ENCODE measurements around the gene MCCC1.

MCCC1 gene

DNA sequence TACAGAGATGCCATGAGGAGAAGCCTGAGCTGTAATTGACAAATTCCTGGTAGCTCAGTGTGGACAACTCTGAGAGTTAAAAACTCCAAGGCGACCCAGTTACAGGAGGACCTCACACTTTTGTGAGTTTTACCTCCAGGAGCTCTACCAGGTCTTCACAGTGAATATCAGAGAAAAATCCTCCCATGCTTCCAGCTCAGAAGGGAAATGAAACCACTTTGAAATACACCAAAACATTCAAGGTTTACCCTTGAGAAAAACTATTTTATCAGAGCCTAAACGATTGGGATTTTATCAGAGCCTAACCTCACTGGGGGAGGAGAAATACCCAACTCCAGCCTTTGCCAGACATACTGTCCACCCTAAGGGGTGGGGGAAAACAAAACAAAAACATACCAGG is 52.4 kb downstream of the MCCC1 start:
- Mint-ChIP-seq H3K27me3 (no peaks in the 10 kb centered on the region), H3K36me3 (ENCODE audit: low read depth) (peaks cover 40% of the 10 kb centered on the region), H3K9me3 (no peaks in the 10 kb centered on the region), H3K27ac (no peak overlapping the region), H3K4me3 (no peak overlapping the region), H3K4me1 (no peaks in the 10 kb centered on the region)
- DNase-seq (no peak), ATAC-seq (no peak)

DNA sequence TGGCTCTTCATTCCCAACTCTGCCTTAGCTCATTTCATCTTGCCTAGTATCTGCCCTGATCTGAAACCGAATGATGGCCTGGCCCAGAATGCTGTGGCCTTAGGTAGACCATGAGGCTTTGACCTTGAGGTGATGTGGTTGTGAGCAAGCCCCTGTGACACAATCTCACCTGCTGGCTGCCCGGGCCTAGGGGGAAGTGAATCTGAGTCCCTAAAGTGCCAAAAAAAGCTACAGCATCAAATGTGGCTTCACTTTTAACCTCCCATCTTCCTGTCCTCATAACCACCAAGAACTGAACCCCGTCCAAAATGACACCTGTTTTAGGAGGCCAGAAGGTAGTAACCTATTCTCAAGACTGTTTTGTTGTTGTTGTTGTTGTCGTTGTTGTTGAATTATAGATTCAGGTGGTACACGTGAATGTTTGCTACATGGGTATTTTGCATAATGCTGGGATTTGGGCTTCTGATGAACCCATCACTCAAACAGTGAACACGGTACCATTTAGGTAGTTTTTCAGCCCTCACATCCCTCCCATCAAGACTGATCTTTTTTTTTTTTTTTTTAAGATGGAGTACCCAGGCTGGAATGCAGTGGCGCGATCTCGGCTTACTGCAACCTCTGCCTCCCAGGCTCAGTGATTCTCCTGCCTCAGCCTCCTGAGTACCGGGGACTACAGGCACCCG is 54.6 kb downstream of the MCCC1 start:
- DNase-seq (no peak), ATAC-seq (no peak)
- H3K9me3 Mint-ChIP-seq = no peaks in the 10 kb centered on the region
- H3K27ac Mint-ChIP-seq = no peak overlapping the region
- peaks cover 30% of the 10 kb centered on the region for H3K36me3 Mint-ChIP-seq (ENCODE audit: low read depth)
- no peak overlapping the region for H3K4me3 Mint-ChIP-seq
- no peaks in the 10 kb centered on the region for H3K4me1 Mint-ChIP-seq
- H3K27me3 Mint-ChIP-seq = no peaks in the 10 kb centered on the region

DNA sequence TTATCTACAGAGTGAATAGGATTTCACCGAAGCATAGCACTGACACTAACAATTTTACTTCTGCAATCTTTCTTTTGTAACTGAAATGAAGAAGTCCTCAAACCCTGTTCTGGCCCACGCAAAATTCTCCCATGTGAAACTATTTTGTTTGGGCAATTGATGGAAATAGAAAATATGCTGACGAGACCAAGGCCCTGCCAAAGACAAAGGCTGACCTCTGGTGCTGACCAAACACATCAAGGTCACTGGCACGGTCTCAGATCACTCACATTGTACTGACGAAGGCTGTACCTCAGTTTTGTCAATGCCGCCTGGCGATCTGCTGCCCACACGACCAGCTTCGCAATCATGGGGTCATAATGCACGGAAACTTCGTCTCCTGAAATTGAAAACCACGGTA is 60.5 kb downstream of the MCCC1 start:
- peaks cover 47% of the 10 kb centered on the region for H3K36me3 Mint-ChIP-seq (ENCODE audit: low read depth)
- no peaks in the 10 kb centered on the region for H3K9me3 Mint-ChIP-seq
- no peak for ATAC-seq
- no peaks in the 10 kb centered on the region for H3K4me1 Mint-ChIP-seq
- DNase-seq = no peak
- H3K4me3 Mint-ChIP-seq = no peak overlapping the region
- no peaks in the 10 kb centered on the region for H3K27me3 Mint-ChIP-seq
- H3K27ac Mint-ChIP-seq = no peak overlapping the region

DNA sequence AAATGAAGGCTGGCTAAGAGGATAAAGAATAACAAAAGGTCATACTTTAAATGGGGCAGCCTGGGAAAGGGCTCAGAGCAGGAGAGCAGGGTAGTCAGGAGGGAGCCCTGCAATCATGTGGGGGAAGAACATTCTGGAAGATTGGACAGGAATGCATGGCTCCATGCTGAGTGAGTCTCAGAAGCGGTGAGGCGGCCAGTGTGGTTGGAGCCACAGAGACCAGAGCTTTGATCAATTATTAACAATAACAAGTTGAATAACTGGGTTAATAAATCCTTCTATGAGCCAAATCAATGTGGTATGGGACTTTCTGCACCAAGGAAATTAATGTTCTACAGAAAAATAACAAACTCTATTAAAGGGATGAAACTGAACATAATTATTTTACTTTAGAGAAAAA is 61.1 kb downstream of the MCCC1 start:
- no peak for ATAC-seq
- Mint-ChIP-seq H3K4me3 (no peak overlapping the region), H3K27me3 (no peaks in the 10 kb centered on the region), H3K4me1 (no peaks in the 10 kb centered on the region), H3K9me3 (no peaks in the 10 kb centered on the region), H3K36me3 (ENCODE audit: low read depth) (peaks cover 44% of the 10 kb centered on the region), H3K27ac (no peak overlapping the region)
- DNase-seq = no peak

DNA sequence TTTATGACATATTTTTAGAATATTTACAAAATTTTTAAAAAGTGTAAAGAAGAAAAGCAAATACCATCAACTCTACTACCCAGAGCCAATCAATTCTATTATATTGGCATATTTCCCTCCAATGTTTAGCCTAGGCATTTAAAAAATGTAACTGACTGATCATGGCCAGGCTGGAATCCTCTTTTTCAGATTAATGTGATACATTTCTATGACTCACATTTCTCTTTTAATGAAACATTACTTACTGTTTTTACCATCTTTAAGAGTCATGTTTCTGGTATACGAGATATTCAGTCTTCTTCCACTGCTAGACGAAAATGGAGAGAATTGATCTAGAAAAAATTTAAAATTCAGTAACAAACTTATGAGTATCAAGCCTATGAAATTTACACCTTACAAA is 65.5 kb downstream of the MCCC1 start:
- Mint-ChIP-seq H3K36me3 (ENCODE audit: low read depth) (peaks cover 48% of the 10 kb centered on the region), H3K4me3 (no peak overlapping the region), H3K27me3 (no peaks in the 10 kb centered on the region), H3K27ac (no peak overlapping the region), H3K4me1 (no peaks in the 10 kb centered on the region), H3K9me3 (no peaks in the 10 kb centered on the region)
- no peak for DNase-seq
- no peak for ATAC-seq

DNA sequence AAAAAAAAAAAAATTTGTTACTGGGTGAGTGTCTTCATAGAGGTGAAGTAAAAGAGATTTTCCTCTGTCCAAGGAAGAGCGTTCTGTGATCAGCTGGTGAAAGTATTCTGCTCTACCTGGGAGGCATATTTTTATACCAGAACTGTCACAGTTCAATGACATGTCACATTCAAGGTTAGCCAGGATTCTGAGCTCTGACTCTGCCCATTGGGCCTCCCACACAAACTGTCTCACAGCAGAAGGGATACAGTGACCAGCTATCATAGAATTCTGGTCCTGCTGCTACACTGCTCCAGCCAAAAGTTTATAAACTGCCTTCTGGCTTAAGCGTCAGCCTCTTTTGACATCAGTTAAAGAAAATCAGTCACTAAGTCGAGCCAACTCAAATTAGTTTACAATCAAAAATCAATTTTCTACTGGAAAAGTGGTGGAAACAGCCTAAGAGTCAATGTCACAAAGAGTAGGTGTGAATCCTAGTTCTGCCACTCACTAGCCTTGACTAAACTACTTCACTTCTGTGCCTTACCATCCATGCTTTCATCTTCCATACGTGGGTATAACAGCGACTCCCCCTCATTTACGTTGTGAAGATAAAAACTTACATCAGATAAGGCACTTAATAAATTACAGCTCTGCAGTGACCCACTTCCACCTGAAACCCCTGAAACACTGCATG is 66.3 kb downstream of the MCCC1 start:
- no peak for DNase-seq
- Mint-ChIP-seq H3K4me1 (no peaks in the 10 kb centered on the region), H3K27ac (no peak overlapping the region), H3K27me3 (no peaks in the 10 kb centered on the region), H3K4me3 (no peak overlapping the region), H3K36me3 (ENCODE audit: low read depth) (peaks cover 48% of the 10 kb centered on the region), H3K9me3 (no peaks in the 10 kb centered on the region)
- ATAC-seq = no peak

DNA sequence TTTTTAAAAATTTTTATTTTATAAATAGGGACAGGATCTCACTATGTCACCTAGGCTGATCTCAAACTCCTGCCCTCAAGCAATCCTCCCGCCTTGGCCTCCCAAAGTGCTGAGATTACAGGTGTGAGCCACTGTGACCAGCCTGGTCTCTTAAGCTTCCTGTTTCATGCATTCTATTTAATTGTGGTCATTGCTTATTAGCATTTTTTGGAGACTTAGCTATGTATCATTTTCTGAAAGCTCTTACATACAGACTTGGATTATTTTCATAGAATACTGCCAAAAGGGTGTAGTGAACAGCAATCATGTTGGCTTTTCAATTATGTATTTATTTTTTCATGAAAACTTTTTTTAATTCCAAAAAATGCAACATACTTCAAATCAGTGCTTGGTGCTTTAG is 67.5 kb downstream of the MCCC1 start:
- ATAC-seq (no peak), DNase-seq (no peak)
- Mint-ChIP-seq H3K36me3 (ENCODE audit: low read depth) (peaks cover 38% of the 10 kb centered on the region), H3K4me1 (no peaks in the 10 kb centered on the region), H3K4me3 (no peak overlapping the region), H3K27ac (no peak overlapping the region), H3K27me3 (no peaks in the 10 kb centered on the region), H3K9me3 (no peaks in the 10 kb centered on the region)

DNA sequence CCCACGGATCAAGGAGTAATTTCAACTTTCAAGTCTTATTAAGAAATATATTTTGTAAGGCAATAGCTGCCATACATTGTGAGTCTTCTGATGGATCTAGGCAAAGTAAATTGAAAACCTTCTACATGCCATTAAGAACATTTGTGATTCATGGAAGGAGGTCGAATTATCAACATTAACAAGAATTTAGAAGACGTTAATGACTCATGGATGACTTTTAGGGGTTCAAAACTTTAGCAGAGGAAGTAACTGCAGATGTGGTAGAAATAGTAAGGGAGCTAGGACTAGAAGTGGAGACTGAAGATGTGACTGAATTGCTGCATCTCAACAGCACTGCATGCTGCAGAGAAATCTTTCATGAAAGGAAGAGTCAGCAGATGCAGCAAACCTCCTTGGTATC is 70.9 kb downstream of the MCCC1 start:
- no peak for DNase-seq
- Mint-ChIP-seq H3K4me1 (no peaks in the 10 kb centered on the region), H3K27me3 (no peaks in the 10 kb centered on the region), H3K36me3 (ENCODE audit: low read depth) (peaks cover 29% of the 10 kb centered on the region), H3K27ac (no peak overlapping the region), H3K9me3 (no peaks in the 10 kb centered on the region), H3K4me3 (no peak overlapping the region)
- no peak for ATAC-seq

DNA sequence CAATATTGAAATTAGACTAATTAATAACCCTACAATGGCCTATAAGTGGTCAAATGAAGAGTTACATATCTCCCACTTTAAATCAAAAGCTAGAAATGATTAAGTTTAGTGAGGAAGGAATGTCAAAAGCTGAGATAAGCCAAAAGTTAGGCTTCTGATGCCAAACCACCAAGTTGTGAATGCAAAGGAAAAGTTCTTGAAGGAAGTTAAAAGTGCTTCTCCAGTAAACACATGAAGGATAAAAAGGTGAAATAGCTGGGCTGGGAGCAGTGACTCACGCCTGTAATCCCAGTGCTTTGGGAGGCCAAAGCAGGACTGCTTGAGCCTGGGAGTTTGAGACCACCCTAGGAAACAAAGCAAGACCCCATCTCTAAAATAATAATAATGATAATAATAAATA is 72.0 kb downstream of the MCCC1 start:
- ATAC-seq (no peak), DNase-seq (no peak)
- Mint-ChIP-seq H3K27ac (no peak overlapping the region), H3K9me3 (no peaks in the 10 kb centered on the region), H3K4me3 (no peak overlapping the region), H3K27me3 (no peaks in the 10 kb centered on the region), H3K4me1 (no peaks in the 10 kb centered on the region), H3K36me3 (ENCODE audit: low read depth) (peaks cover 33% of the 10 kb centered on the region)

DNA sequence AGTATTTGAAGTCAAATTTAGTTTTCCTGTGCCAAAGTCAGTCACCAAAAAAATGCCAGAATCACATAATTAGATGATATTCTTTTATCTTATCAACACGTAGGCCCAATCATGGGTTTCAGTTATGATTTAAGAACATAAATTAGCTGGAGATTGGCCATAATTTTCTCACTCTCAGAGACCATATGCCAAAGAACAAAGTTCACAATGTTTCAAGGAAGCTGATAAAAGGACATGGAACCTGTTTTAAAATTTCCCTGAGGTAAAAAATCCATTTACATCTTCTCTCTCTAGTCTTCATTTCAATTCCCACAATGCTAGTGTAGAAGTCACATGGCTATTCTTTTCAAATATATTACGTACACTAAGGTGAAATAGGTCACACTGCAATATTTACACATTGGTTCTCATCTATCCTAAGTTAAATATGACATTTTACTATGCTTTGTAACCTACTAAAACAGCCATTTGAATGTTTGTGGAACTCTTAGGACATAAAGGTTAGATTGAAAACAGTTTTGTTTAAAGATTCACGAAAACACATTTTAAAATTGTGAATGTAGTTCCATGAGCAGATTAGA is 76.3 kb downstream of the MCCC1 start:
- Mint-ChIP-seq H3K27ac (no peak overlapping the region), H3K36me3 (ENCODE audit: low read depth) (peaks cover 17% of the 10 kb centered on the region), H3K4me3 (no peak overlapping the region), H3K9me3 (no peaks in the 10 kb centered on the region), H3K27me3 (no peaks in the 10 kb centered on the region), H3K4me1 (no peaks in the 10 kb centered on the region)
- DNase-seq = no peak
- no peak for ATAC-seq

DNA sequence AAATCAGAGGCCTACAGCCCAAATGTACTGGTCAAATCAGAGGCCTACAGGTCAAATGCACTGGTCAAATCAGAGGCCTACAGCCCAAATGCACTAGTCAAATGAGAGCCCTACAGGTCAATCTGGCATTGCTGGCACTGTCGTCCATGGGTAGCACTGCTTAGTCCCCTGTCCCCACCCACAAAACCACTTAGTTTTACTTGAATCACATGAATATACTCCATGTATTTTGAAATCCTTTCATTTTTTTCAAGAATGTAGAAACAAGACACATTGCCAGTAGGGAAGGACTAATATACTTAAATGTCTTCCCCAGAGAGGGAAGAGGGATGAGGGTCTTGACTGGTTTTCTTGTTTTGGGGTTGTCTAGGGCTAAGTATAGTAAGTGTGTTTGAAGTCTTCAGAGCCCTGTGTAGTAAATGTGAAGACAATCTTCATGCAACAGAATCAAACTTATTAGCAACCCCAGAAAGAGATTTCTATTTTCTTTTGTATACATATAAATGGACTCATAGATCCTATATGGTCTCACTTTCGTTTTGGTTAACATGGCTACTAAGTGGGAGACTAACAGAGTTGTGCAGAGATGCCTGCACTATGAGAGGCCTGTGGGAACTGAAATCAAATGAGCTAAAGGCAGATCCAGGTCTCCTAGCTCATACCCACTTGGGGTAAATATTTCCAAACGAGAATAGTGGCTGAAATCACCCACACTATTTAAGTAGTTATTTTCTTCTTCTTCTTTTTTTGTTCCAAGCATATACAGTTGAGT is 80.7 kb downstream of the MCCC1 start:
- Mint-ChIP-seq H3K27me3 (no peaks in the 10 kb centered on the region), H3K9me3 (no peaks in the 10 kb centered on the region), H3K27ac (no peak overlapping the region), H3K4me3 (no peak overlapping the region), H3K4me1 (no peaks in the 10 kb centered on the region), H3K36me3 (ENCODE audit: low read depth) (peaks cover 19% of the 10 kb centered on the region)
- DNase-seq = no peak
- ATAC-seq = no peak

DNA sequence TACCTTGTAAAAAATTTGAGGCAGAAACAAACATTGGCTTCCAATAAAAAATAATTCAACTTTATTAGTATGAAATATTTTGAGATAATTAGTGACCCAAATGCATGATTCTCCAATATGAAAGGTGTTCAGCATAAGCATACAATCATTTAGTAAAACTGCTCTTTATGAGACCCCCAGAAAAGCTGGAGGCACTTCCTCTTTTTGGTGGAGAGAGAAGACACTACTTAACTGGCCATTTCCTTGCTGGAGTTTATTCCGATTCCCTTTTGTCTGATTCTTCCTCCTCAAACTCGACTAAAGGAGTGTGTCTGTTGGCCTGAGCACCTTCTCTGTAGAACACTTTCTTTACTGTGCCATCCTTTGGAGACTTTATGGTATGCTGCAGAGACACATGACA is 84.1 kb downstream of the MCCC1 start:
- Mint-ChIP-seq H3K4me1 (no peaks in the 10 kb centered on the region), H3K27me3 (no peaks in the 10 kb centered on the region), H3K9me3 (no peaks in the 10 kb centered on the region), H3K4me3 (no peak overlapping the region), H3K27ac (no peak overlapping the region), H3K36me3 (ENCODE audit: low read depth) (peaks cover 9% of the 10 kb centered on the region)
- DNase-seq (no peak), ATAC-seq (no peak)

DNA sequence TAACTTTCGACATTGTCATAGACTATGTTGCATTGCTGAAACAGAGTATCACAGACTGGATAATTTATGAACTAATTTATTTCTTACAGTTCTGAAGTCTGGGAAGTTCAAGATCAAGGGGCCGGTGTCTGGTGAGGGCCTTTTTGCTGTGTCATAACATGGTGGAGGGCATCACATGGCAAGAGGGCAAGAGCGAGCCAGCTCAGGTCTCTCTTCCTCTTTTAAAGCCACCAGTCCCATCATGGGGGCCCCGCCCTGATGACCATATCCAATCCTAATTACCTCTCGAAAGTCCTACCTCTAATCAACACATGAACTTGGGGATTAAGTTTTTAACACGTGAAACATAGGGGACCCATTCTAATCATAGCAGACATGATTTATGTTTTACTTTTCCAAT is 85.4 kb downstream of the MCCC1 start:
- Mint-ChIP-seq H3K27me3 (no peaks in the 10 kb centered on the region), H3K9me3 (no peaks in the 10 kb centered on the region), H3K4me1 (no peaks in the 10 kb centered on the region), H3K4me3 (no peak overlapping the region), H3K36me3 (ENCODE audit: low read depth) (peaks cover 5% of the 10 kb centered on the region), H3K27ac (no peak overlapping the region)
- DNase-seq (no peak), ATAC-seq (no peak)

DNA sequence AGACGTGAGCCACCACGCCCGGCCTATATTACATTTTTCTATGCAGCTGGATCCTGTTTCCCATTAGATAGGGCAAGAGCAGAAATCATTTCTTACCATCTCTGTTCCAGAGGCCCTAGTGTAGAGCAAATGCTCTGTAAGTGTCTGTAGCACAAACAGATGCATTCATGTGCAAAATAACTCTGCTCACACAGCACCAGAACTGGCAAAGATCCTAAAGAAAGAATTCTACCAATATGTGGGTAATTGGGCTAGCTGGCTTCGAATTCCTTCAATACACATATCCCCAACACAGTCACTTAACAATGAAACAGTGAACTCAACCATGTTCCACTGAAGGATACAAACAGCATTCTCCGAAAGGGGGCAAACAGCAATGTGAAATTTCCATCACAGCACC is 86.2 kb downstream of the MCCC1 start:
- H3K9me3 Mint-ChIP-seq = no peaks in the 10 kb centered on the region
- peaks cover 5% of the 10 kb centered on the region for H3K36me3 Mint-ChIP-seq (ENCODE audit: low read depth)
- no peak overlapping the region for H3K27ac Mint-ChIP-seq
- no peak for DNase-seq
- H3K27me3 Mint-ChIP-seq = no peaks in the 10 kb centered on the region
- H3K4me3 Mint-ChIP-seq = no peak overlapping the region
- no peaks in the 10 kb centered on the region for H3K4me1 Mint-ChIP-seq
- no peak for ATAC-seq

DNA sequence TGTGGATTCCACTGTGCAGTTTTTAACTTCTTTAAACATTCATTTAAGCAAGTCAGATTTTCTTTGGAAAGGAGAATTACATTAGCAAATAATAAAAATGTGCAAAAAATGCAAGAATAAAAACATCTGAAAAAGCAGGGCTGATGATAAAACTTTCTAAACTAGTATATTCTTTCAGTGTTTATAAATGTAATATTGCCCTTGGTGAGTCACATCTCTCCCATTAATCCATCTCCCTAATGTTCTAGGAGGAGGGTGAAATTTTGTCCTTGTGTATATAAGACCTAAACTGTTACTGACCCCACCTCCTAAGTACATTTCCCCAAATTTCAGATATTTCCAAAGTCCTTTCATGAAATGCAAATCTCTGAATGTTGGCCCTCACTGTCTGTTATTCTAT is 90.5 kb downstream of the MCCC1 start:
- Mint-ChIP-seq H3K36me3 (ENCODE audit: low read depth) (no peaks in the 10 kb centered on the region), H3K27ac (no peak overlapping the region)

More for the DNA sequence above, 90.5 kb downstream of the MCCC1 start:
- Mint-ChIP-seq H3K4me3 (no peak overlapping the region), H3K27me3 (no peaks in the 10 kb centered on the region), H3K4me1 (no peaks in the 10 kb centered on the region), H3K9me3 (no peaks in the 10 kb centered on the region)
- DNase-seq (no peak), ATAC-seq (no peak)
